GM23338 (cell line): ENCODE data around the gene KIF6. TPM values are rescaled to one million over a fixed set of nuclear protein-coding genes. Genes with fewer than 3 reads are reported as not detected.

ENCODE experiments used
- ATAC-seq: fragments of 200-7000 bp; cut with Tn5 transposase; 3 replicates; pipeline ENCODE4 v1.9.1; 2020
- DNase-seq: peaks from one replicate; pipeline ENCODE4 v3.0.0-alpha.2; 2015; ENCODE audit warnings: low spot score
- H2AFZ ChIP-seq: fragments of 200-600 bp; sonication (generic); 2 replicates; pipeline ENCODE4 v1.8.0; 2016; ENCODE audit warnings: antibody characterized with exemption, mild to moderate bottlenecking, moderate library complexity
- H3F3A ChIP-seq: fragments of 200-600 bp; sonication (generic); replicated peaks from 2 replicates; pipeline ENCODE4 v1.8.0; 2017; ENCODE audit warnings: antibody characterized with exemption, mixed run types, low read depth
- H3K27ac ChIP-seq: fragments of 200-600 bp; sonication (generic); 2 replicates; pipeline ENCODE4 v1.6.1; 2016; ENCODE audit warnings: low read depth
- H3K27me3 ChIP-seq: fragments of 200-600 bp; sonication (generic); 2 replicates; pipeline ENCODE4 v1.8.0; 2016; ENCODE audit warnings: mild to moderate bottlenecking, mixed run types, moderate library complexity; ENCODE audit not compliant: insufficient read depth
- H3K36me3 ChIP-seq: fragments of 200-600 bp; sonication (generic); 2 replicates; pipeline ENCODE4 v1.8.0; 2016; ENCODE audit warnings: mild to moderate bottlenecking; ENCODE audit not compliant: insufficient read depth
- H3K4me1 ChIP-seq: fragments of 200-600 bp; sonication (generic); 2 replicates; pipeline ENCODE4 v1.8.0; 2016; ENCODE audit warnings: mild to moderate bottlenecking, moderate library complexity; ENCODE audit not compliant: insufficient read depth
- H3K4me2 ChIP-seq: fragments of 200-600 bp; sonication (generic); 2 replicates; pipeline ENCODE4 v1.7.1; 2017; ENCODE audit warnings: mixed run types
- H3K4me3 ChIP-seq: fragments of 200-600 bp; sonication (generic); 2 replicates; pipeline ENCODE4 v1.6.1; 2016; ENCODE audit warnings: mixed run types
- H3K79me2 ChIP-seq: fragments of 200-600 bp; sonication (generic); replicated peaks from 2 replicates; pipeline ENCODE4 v1.8.0; 2017; ENCODE audit warnings: mild to moderate bottlenecking; ENCODE audit not compliant: insufficient read depth
- H3K9me2 ChIP-seq: fragments of 200-600 bp; sonication (generic); 2 replicates; pipeline ENCODE4 v1.8.0; 2017; ENCODE audit not compliant: insufficient read depth
- H4K20me1 ChIP-seq: fragments of 200-600 bp; sonication (generic); replicated peaks from 2 replicates; pipeline ENCODE4 v1.8.0; 2017; ENCODE audit warnings: mild to moderate bottlenecking; ENCODE audit not compliant: insufficient read depth
- H3K27ac Mint-ChIP-seq: 2 replicates; pipeline ENCODE4 v1.8.0; 2020; ENCODE audit warnings: inconsistent platforms, mild to moderate bottlenecking, moderate library complexity, mixed read lengths
- H3K27me3 Mint-ChIP-seq: 3 replicates; pipeline ENCODE4 v1.8.0; 2022; ENCODE audit warnings: low read depth, mild to moderate bottlenecking, moderate library complexity, mixed read lengths, inconsistent platforms; ENCODE audit not compliant: insufficient read depth, poor library complexity
- H3K36me3 Mint-ChIP-seq: 3 replicates; pipeline ENCODE4 v1.8.0; 2021; ENCODE audit warnings: low read depth, mild to moderate bottlenecking, inconsistent platforms, moderate library complexity, mixed read lengths
- H3K4me1 Mint-ChIP-seq: 3 replicates; pipeline ENCODE4 v1.8.0; 2020; ENCODE audit warnings: mild to moderate bottlenecking, inconsistent platforms, mixed read lengths
- H3K4me3 Mint-ChIP-seq: 3 replicates; pipeline ENCODE4 v1.8.0; 2021; ENCODE audit warnings: moderate library complexity, mild to moderate bottlenecking, inconsistent platforms, mixed read lengths
- H3K9me3 Mint-ChIP-seq: 3 replicates; pipeline ENCODE4 v1.8.0; 2020; ENCODE audit warnings: moderate library complexity, mild to moderate bottlenecking, inconsistent platforms, mixed read lengths
- CREB1 ChIP-seq: fragments of 250-450 bp; sonication (Bioruptor Pico); IDR thresholded peaks from 2 replicates; pipeline ENCODE4 v1.5.0; 2020; ENCODE audit warnings: low read depth, mild to moderate bottlenecking, moderate library complexity
- EZH2 ChIP-seq: fragments of 200-600 bp; sonication (generic); IDR thresholded peaks from one replicate; pipeline ENCODE4 v1.8.0; 2017; ENCODE audit warnings: antibody characterized with exemption, mild to moderate bottlenecking, low read depth; ENCODE audit not compliant: unreplicated experiment
- EZH2phosphoT487 ChIP-seq: fragments of 200-600 bp; sonication (generic); IDR thresholded peaks from one replicate; pipeline ENCODE4 v1.8.1; 2018; ENCODE audit warnings: antibody characterized with exemption; ENCODE audit not compliant: unreplicated experiment
- JUNB ChIP-seq: IDR thresholded peaks from one replicate; pipeline ENCODE4 v1.6.1; 2016; ENCODE audit warnings: antibody characterized with exemption; ENCODE audit not compliant: unreplicated experiment
- NANOG ChIP-seq: IDR thresholded peaks from 2 replicates; pipeline ENCODE4 v1.6.1; 2016; ENCODE audit warnings: antibody characterized with exemption, borderline replicate concordance
- POLR2AphosphoS5 ChIP-seq: IDR thresholded peaks from 2 replicates; pipeline ENCODE4 v1.6.1; 2016; ENCODE audit warnings: antibody characterized with exemption, low read depth
- STAT1 ChIP-seq: IDR thresholded peaks from one replicate; pipeline ENCODE4 v1.6.1; 2016; ENCODE audit warnings: antibody characterized with exemption; ENCODE audit not compliant: unreplicated experiment
- ZNF114 ChIP-seq: fragments of 250-450 bp; sonication (Bioruptor Pico); IDR thresholded peaks from 2 replicates; pipeline ENCODE4 v1.5.0; 2020; ENCODE audit warnings: mild to moderate bottlenecking, moderate library complexity
- ZNF331 ChIP-seq: fragments of 250-450 bp; sonication (Bioruptor Pico); IDR thresholded peaks from 2 replicates; pipeline ENCODE4 v1.5.0; 2020; ENCODE audit warnings: low read depth, mild to moderate bottlenecking, moderate library complexity
- polyA plus RNA-seq: library from polyadenylated mRNA; unstranded; fragments of >200 nt; fragmentation: Nextera tagmentation; extraction: Ambion mirVana; gene quantifications from 2 replicates; pipeline ENCODE4 v1.2.1, GENCODE V29; 2016
- total RNA-seq: library from RNA; depleted of rRNA; stranded (reverse); fragments of >200 nt; shearing (Covaris generic); gene quantifications from 2 replicates; pipeline ENCODE4 v1.2.3, GENCODE V29; 2014
- TF ChIP-seq, protein P1 (sequence below): IDR thresholded peaks from 2 replicates; pipeline ENCODE4 v1.6.1; 2016; ENCODE audit warnings: antibody characterized with exemption
- TF ChIP-seq, protein P2 (sequence below): IDR thresholded peaks from one replicate; pipeline ENCODE4 v1.6.1; 2018; ENCODE audit warnings: antibody characterized with exemption; ENCODE audit not compliant: unreplicated experiment
- TF ChIP-seq, protein P3 (sequence below), 2 experiments: fragments of 200-600 bp in 1 of 2; sonication (generic) in 1 of 2; conservative IDR thresholded peaks; 2 replicates each; pipeline versions ENCODE4 v1.5.1 to v1.6.1; 2016 to 2017; ENCODE audit warnings: antibody characterized with exemption in 2 of 2, low read depth in 2 of 2, mild to moderate bottlenecking in 2 of 2, moderate library complexity in 1 of 2
- TF ChIP-seq, protein P4 (sequence below): fragments of 250-450 bp; sonication (Bioruptor Pico); IDR thresholded peaks from 2 replicates; pipeline ENCODE4 v1.5.0; 2020; ENCODE audit warnings: mild to moderate bottlenecking, moderate library complexity

The KIF6 gene
- total and polyA plus RNA-seq, 2 experiments from 2014 or later, result 0.87 to 1.7 TPM

DNA sequence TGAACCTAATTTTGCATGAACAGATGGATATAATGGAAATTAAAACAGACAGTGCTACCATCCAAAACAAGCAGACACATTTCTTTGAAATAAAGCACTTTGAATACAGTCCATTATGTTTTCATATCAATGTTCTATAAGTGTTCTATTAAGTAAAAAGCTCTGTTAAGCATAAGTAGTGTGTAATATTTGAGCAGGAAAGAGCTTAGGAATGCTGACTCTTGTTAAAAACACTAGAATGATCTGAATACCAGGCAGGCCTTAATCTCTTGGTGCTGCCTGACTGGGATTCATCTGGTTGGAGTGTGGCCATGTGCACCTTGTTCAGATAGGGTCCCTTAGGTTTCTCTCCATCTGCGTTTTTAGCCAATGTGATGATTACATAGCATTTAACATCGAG, 130.9 kb downstream of the KIF6 start:
- Histone ChIP-seq H3K4me2 (no peak overlapping the region), H2AFZ (no peak overlapping the region), H3K4me3 (no peak overlapping the region), H3K27ac (no peak overlapping the region), H3K9me2 (no peaks in the 10 kb centered on the region; the same call in 1 of the 2 replicates), H3F3A (no peaks in the 10 kb centered on the region), H3K4me1 (peaks cover 9% of the 10 kb centered on the region), H3K79me2 (no peaks in the 10 kb centered on the region), H4K20me1 (no peaks in the 10 kb centered on the region), H3K36me3 (no peaks in the 10 kb centered on the region), H3K27me3 (no peaks in the 10 kb centered on the region)
- no peak for ATAC-seq
- DNase-seq, result no peak
- TF ChIP-seq CREB1, result no peak
- TF ChIP-seq EZH2phosphoT487, result no peak
- no peak for TF ChIP-seq POLR2AphosphoS5
- TF ChIP-seq, protein P1, sequence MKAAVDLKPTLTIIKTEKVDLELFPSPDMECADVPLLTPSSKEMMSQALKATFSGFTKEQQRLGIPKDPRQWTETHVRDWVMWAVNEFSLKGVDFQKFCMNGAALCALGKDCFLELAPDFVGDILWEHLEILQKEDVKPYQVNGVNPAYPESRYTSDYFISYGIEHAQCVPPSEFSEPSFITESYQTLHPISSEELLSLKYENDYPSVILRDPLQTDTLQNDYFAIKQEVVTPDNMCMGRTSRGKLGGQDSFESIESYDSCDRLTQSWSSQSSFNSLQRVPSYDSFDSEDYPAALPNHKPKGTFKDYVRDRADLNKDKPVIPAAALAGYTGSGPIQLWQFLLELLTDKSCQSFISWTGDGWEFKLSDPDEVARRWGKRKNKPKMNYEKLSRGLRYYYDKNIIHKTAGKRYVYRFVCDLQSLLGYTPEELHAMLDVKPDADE, result no peak
- no peak for TF ChIP-seq EZH2
- no peak for TF ChIP-seq STAT1
- TF ChIP-seq, protein P2, sequence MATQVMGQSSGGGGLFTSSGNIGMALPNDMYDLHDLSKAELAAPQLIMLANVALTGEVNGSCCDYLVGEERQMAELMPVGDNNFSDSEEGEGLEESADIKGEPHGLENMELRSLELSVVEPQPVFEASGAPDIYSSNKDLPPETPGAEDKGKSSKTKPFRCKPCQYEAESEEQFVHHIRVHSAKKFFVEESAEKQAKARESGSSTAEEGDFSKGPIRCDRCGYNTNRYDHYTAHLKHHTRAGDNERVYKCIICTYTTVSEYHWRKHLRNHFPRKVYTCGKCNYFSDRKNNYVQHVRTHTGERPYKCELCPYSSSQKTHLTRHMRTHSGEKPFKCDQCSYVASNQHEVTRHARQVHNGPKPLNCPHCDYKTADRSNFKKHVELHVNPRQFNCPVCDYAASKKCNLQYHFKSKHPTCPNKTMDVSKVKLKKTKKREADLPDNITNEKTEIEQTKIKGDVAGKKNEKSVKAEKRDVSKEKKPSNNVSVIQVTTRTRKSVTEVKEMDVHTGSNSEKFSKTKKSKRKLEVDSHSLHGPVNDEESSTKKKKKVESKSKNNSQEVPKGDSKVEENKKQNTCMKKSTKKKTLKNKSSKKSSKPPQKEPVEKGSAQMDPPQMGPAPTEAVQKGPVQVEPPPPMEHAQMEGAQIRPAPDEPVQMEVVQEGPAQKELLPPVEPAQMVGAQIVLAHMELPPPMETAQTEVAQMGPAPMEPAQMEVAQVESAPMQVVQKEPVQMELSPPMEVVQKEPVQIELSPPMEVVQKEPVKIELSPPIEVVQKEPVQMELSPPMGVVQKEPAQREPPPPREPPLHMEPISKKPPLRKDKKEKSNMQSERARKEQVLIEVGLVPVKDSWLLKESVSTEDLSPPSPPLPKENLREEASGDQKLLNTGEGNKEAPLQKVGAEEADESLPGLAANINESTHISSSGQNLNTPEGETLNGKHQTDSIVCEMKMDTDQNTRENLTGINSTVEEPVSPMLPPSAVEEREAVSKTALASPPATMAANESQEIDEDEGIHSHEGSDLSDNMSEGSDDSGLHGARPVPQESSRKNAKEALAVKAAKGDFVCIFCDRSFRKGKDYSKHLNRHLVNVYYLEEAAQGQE, result no peak
- TF ChIP-seq, protein P3, sequence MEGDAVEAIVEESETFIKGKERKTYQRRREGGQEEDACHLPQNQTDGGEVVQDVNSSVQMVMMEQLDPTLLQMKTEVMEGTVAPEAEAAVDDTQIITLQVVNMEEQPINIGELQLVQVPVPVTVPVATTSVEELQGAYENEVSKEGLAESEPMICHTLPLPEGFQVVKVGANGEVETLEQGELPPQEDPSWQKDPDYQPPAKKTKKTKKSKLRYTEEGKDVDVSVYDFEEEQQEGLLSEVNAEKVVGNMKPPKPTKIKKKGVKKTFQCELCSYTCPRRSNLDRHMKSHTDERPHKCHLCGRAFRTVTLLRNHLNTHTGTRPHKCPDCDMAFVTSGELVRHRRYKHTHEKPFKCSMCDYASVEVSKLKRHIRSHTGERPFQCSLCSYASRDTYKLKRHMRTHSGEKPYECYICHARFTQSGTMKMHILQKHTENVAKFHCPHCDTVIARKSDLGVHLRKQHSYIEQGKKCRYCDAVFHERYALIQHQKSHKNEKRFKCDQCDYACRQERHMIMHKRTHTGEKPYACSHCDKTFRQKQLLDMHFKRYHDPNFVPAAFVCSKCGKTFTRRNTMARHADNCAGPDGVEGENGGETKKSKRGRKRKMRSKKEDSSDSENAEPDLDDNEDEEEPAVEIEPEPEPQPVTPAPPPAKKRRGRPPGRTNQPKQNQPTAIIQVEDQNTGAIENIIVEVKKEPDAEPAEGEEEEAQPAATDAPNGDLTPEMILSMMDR (conservative IDR thresholded peaks at IDR 0.05; ENCODE audit: low read depth in 2 of 2), result no peak
- TF ChIP-seq ZNF114 (CRISPR knock-in tag), result no peak
- TF ChIP-seq, protein P4, sequence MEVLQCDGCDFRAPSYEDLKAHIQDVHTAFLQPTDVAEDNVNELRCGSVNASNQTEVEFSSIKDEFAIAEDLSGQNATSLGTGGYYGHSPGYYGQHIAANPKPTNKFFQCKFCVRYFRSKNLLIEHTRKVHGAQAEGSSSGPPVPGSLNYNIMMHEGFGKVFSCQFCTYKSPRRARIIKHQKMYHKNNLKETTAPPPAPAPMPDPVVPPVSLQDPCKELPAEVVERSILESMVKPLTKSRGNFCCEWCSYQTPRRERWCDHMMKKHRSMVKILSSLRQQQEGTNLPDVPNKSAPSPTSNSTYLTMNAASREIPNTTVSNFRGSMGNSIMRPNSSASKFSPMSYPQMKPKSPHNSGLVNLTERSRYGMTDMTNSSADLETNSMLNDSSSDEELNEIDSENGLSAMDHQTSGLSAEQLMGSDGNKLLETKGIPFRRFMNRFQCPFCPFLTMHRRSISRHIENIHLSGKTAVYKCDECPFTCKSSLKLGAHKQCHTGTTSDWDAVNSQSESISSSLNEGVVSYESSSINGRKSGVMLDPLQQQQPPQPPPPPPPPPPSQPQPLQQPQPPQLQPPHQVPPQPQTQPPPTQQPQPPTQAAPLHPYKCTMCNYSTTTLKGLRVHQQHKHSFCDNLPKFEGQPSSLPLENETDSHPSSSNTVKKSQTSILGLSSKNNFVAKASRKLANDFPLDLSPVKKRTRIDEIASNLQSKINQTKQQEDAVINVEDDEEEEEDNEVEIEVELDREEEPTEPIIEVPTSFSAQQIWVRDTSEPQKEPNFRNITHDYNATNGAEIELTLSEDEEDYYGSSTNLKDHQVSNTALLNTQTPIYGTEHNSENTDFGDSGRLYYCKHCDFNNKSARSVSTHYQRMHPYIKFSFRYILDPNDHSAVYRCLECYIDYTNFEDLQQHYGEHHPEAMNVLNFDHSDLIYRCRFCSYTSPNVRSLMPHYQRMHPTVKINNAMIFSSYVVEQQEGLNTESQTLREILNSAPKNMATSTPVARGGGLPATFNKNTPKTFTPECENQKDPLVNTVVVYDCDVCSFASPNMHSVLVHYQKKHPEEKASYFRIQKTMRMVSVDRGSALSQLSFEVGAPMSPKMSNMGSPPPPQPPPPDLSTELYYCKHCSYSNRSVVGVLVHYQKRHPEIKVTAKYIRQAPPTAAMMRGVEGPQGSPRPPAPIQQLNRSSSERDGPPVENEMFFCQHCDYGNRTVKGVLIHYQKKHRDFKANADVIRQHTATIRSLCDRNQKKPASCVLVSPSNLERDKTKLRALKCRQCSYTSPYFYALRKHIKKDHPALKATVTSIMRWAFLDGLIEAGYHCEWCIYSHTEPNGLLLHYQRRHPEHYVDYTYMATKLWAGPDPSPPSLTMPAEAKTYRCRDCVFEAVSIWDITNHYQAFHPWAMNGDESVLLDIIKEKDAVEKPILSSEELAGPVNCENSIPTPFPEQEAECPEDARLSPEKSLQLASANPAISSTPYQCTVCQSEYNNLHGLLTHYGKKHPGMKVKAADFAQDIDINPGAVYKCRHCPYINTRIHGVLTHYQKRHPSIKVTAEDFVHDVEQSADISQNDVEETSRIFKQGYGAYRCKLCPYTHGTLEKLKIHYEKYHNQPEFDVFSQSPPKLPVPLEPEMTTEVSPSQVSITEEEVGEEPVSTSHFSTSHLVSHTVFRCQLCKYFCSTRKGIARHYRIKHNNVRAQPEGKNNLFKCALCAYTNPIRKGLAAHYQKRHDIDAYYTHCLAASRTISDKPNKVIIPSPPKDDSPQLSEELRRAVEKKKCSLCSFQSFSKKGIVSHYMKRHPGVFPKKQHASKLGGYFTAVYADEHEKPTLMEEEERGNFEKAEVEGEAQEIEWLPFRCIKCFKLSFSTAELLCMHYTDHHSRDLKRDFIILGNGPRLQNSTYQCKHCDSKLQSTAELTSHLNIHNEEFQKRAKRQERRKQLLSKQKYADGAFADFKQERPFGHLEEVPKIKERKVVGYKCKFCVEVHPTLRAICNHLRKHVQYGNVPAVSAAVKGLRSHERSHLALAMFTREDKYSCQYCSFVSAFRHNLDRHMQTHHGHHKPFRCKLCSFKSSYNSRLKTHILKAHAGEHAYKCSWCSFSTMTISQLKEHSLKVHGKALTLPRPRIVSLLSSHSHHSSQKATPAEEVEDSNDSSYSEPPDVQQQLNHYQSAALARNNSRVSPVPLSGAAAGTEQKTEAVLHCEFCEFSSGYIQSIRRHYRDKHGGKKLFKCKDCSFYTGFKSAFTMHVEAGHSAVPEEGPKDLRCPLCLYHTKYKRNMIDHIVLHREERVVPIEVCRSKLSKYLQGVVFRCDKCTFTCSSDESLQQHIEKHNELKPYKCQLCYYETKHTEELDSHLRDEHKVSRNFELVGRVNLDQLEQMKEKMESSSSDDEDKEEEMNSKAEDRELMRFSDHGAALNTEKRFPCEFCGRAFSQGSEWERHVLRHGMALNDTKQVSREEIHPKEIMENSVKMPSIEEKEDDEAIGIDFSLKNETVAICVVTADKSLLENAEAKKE (CRISPR knock-in tag), result no peak
- TF ChIP-seq ZNF331 (CRISPR knock-in tag), result no peak
- no peak for TF ChIP-seq JUNB
- TF ChIP-seq NANOG, result no peak
- H3K4me3 Mint-ChIP-seq, result no peak overlapping the region
- no peaks in the 10 kb centered on the region; the same call in 2 of the 3 replicates for H3K36me3 Mint-ChIP-seq
- H3K27me3 Mint-ChIP-seq, result no peaks in the 10 kb centered on the region
- H3K27ac Mint-ChIP-seq, result no peak overlapping the region
- H3K9me3 Mint-ChIP-seq, result no peaks in the 10 kb centered on the region; the same call in 2 of the 3 replicates
- H3K4me1 Mint-ChIP-seq, result peaks cover 10% of the 10 kb centered on the region; the same call in 2 of the 3 replicates
